GM12874 (cell line): ENCODE results near the gene UBXN11.

Source experiments
- CTCF ChIP-seq: IDR thresholded peaks from 2 replicates; pipeline ENCODE4 v1.5.1; 2011; ENCODE audit warnings: low read depth, mild to moderate bottlenecking, control low read depth, low read length, moderate library complexity; ENCODE audit not compliant: insufficient read depth

UBXN11 gene

GRCh38 chr1:26351590-26352337 lies 45.3 kb upstream of the UBXN11 start:
- TF ChIP-seq CTCF = no peak

- no peak for TF ChIP-seq CTCF
Measured at GRCh38 chr1:26350701-26351589, 44.5 kb upstream of the UBXN11 start.

GRCh38 chr1:26350343-26350700 lies 43.9 kb upstream of the UBXN11 start:
- no peak for TF ChIP-seq CTCF

- TF ChIP-seq CTCF = no peak
Measured at GRCh38 chr1:26349877-26350244, 43.4 kb upstream of the UBXN11 start.

- TF ChIP-seq CTCF = no peak
Measured at GRCh38 chr1:26349188-26349876, 42.9 kb upstream of the UBXN11 start.

- no peak for TF ChIP-seq CTCF
Measured at GRCh38 chr1:26346274-26347033, 40.0 kb upstream of the UBXN11 start.

GRCh38 chr1:26345718-26346117 lies 39.3 kb upstream of the UBXN11 start:
- no peak for TF ChIP-seq CTCF
